Spleen (tissue), 11 donors: Measurements from ENCODE around the gene ACTN3. TPM values are rescaled to one million over a fixed set of nuclear protein-coding genes. Genes with fewer than 3 reads are reported as not detected.

Experiments used
- DNase-seq: peaks from one replicate; pipeline ENCODE4 v3.0.0-alpha.2; 2020
- H3K27ac ChIP-seq, 8 donors: fragments of 200-600 bp; sonication (generic) in 7 of 8; 1 replicate in 4 of 8; 2 replicates in 4 of 8; pipeline versions ENCODE4 v1.5.0 to v1.8.0; 2016 to 2021; ENCODE audit warnings: inconsistent platforms in 4 of 8, mild to moderate bottlenecking in 4 of 8, moderate library complexity in 1 of 8
- H3K27me3 ChIP-seq, 7 donors: fragments of 200-600 bp; sonication (generic) in 6 of 7; replicated peaks in 1 of 7; 1 replicate in 4 of 7; 2 replicates in 3 of 7; pipeline versions ENCODE4 v1.5.0 to v1.8.0; 2016 to 2021; ENCODE audit warnings: inconsistent platforms in 3 of 7, mild to moderate bottlenecking in 1 of 7
- H3K36me3 ChIP-seq, 6 donors: fragments of 200-600 bp; sonication (generic) in 5 of 6; 1 replicate in 4 of 6; 2 replicates in 2 of 6; pipeline versions ENCODE4 v1.5.0 to v1.8.0; 2016 to 2021; ENCODE audit warnings: inconsistent platforms in 2 of 6
- H3K4me1 ChIP-seq, 6 donors: fragments of 200-600 bp; sonication (generic) in 5 of 6; 1 replicate in 3 of 6; 2 replicates in 3 of 6; pipeline versions ENCODE4 v1.5.0 to v1.8.0; 2016 to 2021; ENCODE audit warnings: inconsistent platforms in 3 of 6
- H3K4me3 ChIP-seq, 8 donors: fragments of 200-600 bp; sonication (generic) in 7 of 8; 1 replicate in 4 of 8; 2 replicates in 4 of 8; pipeline versions ENCODE4 v1.5.0 to v1.8.0; 2016 to 2021; ENCODE audit warnings: inconsistent platforms in 4 of 8, mild to moderate bottlenecking in 4 of 8, moderate library complexity in 2 of 8
- H3K9me3 ChIP-seq, 8 donors: fragments of 200-600 bp; sonication (generic) in 7 of 8; 1 replicate in 4 of 8; 2 replicates in 4 of 8; pipeline versions ENCODE4 v1.5.0 to v1.8.0; 2016 to 2021; ENCODE audit warnings: inconsistent platforms in 4 of 8
- CTCF ChIP-seq, 11 experiments: fragments of 200-600 bp in 7 of 11; fragments of 450-650 bp in 4 of 11; sonication (generic) in 4 of 11; IDR thresholded peaks in 8 of 11; conservative IDR thresholded peaks in 3 of 11; 1 replicate in 7 of 11; 2 replicates in 4 of 11; pipeline versions ENCODE4 v1.4.0 to v1.8.0; 2016 to 2021; ENCODE audit warnings: antibody characterized with exemption in 11 of 11, inconsistent platforms in 4 of 11, mild to moderate bottlenecking in 1 of 11
- POLR2A ChIP-seq, 3 donors: fragments of 450-650 bp; IDR thresholded peaks; one replicate each; pipeline ENCODE4 v1.5.1; 2017; ENCODE audit warnings: antibody characterized with exemption in 3 of 3, mild to moderate bottlenecking in 1 of 3
- POLR2AphosphoS5 ChIP-seq, 3 donors: sonication (generic); formaldehyde crosslinking; IDR thresholded peaks; one replicate each; pipeline ENCODE4 v1.5.1; 2017; ENCODE audit warnings: antibody characterized with exemption in 3 of 3
- WGBS, 5 donors: extraction: QIAGEN DNeasy Blood & Tissue Kit in 3 of 5; methylation state at CpG; one replicate each; pipeline versions ENCODE4 v1.1.5 to v1.1.7; 2013 to 2018; 5-methylcytosine and 5-hydroxymethylcytosine counted together
- intact Hi-C: fragments of 100-400 bp; cut with DNase I; formaldehyde crosslinking; loops from one replicate; pipeline ENCODE4 v1.15.0; 2023; ENCODE audit warnings: low total_unique reads
- polyA plus RNA-seq, 3 donors: library from polyadenylated mRNA; stranded (reverse); fragments of 200-250 nt; gene quantifications; one replicate each; pipeline ENCODE4 v1.2.1, GENCODE V29; 2013
- total RNA-seq, 7 donors: library from RNA; depleted of rRNA in 3 of 7; stranded (reverse); fragments of >200 nt in 3 of 7; fragmentation: NEBNext Ultra II Directional in 4 of 7; extraction: Animal tissue kit (Norgen Biotek cat#: 25700) in 4 of 7; gene quantifications; one replicate each; pipeline versions ENCODE4 v1.1.0 to v1.2.1, GENCODE V29; 2016 to 2021
- donor health status: healthy with polysubstance abuse.
- donor health status: DM: no; HTN: no; CAD: no; lungs with moderate emphysema.
- donor health status: DM: no; HTN: no; CAD: no.
- donor health status: Bipolar disorder and iron deficiency.
- donor health status: healthy.
- donor health status: DM: no; HTN: no; CAD: no.
- donor health status: DM: yes; HTN: yes; CAD: no.

ACTN3 gene
- total and polyA plus RNA-seq, 10 donors: 0.05 to 0.34 (median 0.21) TPM; not detected in 3

DNA sequence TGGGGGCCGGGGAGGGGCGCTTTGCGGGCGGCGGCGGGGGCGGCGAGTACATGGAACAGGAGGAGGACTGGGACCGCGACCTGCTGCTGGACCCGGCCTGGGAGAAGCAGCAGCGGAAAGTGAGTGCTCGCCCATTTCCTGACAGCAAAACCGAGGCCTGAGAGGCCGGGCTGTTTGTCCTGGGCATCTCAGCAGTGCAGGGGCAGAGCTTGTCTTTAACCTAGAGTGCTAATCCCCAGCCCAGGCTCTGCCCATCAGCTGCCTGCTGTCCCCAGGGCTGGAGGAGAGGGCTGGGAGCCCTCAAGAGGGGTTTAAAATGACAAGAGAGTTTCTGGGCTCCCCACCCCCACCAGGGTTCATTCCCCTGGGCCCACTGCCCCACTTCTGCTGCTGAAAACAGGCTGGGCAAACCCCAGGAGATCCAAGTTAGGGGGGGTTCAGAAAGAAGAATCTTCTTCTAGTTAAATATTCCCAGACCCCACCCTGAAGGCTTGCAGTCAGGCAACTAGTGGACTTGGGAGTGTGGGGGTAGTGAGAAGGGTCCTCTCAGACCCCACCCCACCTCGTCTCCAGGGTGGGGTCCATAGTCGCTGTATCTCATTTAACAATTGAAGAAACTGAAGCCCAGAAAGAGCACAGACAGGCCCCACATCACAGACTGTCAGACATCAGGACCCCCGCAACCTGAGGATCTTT, 411 bp downstream of the ACTN3 start:
- peaks cover 0 to 14% (median 7%) of the 10 kb centered on the region in 6 donors for H3K36me3 ChIP-seq
- intact Hi-C loops: no loop called here
- no peak for DNase-seq
- peak overlapping the region in 4 of 8 donors; percentile 87 to 92 (median 90) for H3K27ac ChIP-seq
- peaks cover 25 to 53% (median 44%) of the 10 kb centered on the region in 6 donors for H3K4me1 ChIP-seq
- peak overlapping the region in 6 of 8 donors; percentile 75 to 95 (median 85) for H3K4me3 ChIP-seq
- H3K27me3 ChIP-seq: peaks cover 0 to 8% (median 0%) of the 10 kb centered on the region in 7 donors
- TF ChIP-seq POLR2AphosphoS5 (IDR thresholded peaks at IDR 0.05) (no peak), CTCF (IDR thresholded peaks at IDR 0.05 in 8 of 11, conservative IDR thresholded peaks at IDR 0.05 in 3 of 11) (no peak), POLR2A (IDR thresholded peaks at IDR 0.05) (no peak)
- H3K9me3 ChIP-seq: no peaks in the 10 kb centered on the region
- 37 to 47% (median 43%) methylated on average over 18 of the region's 18 CpGs for WGBS, 5 donors

DNA sequence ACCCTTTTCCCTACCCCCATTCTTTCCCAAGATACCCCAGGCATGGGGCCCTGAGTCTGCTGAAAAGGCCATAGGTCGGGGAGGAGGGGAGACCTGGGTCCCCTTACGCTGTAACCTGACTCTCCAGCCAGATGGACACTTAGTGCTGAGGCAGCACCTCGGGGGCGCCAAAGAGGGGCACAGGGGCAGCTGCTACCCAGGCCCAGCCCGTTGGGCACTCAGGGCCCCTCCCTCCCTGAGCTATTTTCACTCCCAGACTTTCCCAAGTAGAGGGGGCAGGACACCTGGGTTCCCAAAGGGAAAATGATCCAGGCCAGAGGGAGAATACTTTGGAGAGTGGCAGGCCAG, 933 bp downstream of the ACTN3 start:
- intact Hi-C loops: no loop called here
- H3K4me1 ChIP-seq: peaks cover 25 to 48% (median 40%) of the 10 kb centered on the region in 6 donors
- TF ChIP-seq POLR2A (IDR thresholded peaks at IDR 0.05) (no peak), POLR2AphosphoS5 (IDR thresholded peaks at IDR 0.05) (no peak), CTCF (IDR thresholded peaks at IDR 0.05 in 8 of 11, conservative IDR thresholded peaks at IDR 0.05 in 3 of 11) (no peak)
- no peak for DNase-seq
- no peak overlapping the region for H3K27ac ChIP-seq
- H3K27me3 ChIP-seq: peaks cover 0 to 8% (median 0%) of the 10 kb centered on the region in 7 donors
- 53 to 69% (median 61%) methylated on average over 5 of the region's 5 CpGs for WGBS, 5 donors
- H3K4me3 ChIP-seq: no peak overlapping the region
- H3K36me3 ChIP-seq: peaks cover 0 to 9% (median 3%) of the 10 kb centered on the region in 6 donors
- no peaks in the 10 kb centered on the region for H3K9me3 ChIP-seq

- DNase-seq: no peak
- peaks cover 0 to 8% (median 0%) of the 10 kb centered on the region in 7 donors for H3K27me3 ChIP-seq
Observed at GRCh38 chr11:66548041-66548440, 1.3 kb downstream of the ACTN3 start.

DNA sequence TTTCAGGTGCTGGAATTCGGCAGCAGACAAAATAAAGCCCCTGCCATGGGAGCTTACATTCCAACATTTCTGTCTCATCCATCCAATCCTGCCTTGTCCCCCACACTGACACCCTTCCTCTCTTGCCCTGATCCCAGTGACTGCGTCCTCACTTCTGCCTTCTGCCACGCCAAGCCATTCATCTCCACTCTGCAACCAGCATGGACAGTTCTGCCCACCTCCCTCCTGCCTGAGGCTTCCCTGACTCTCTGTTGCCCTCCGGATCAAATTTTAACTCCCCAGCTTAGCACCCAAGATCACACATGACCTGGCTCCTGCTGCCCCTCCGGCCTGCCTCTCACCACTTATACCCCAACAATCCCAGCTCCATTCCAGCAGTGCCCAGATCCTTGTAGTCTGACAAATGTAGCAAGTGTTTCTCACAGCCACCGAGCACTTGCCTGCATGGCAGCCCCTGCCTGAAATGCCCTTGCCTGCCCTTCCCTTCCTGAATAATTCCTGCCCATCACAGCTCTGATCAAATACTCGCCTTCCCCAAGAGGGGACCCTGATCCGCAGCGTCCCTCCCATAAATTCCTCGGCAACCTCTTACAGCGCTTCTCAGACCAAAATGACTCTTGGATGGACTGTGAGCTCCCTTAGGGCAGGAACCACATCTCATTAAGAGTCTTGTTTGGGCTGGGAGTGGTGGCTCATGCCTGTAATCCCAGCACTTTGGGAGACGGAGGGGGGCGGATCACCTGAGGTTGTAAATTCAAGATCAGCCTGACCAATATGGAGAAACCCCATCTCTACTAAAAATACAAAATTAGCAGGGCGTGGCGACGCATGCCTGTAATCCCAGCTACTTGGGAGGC, 2.3 kb downstream of the ACTN3 start:
- Histone ChIP-seq H3K27me3 (peaks cover 0 to 8% (median 0%) of the 10 kb centered on the region in 7 donors), H3K4me1 (peaks cover 19 to 34% (median 27%) of the 10 kb centered on the region in 6 donors), H3K36me3 (no peaks in the 10 kb centered on the region), H3K4me3 (no peak overlapping the region), H3K27ac (no peak overlapping the region), H3K9me3 (no peaks in the 10 kb centered on the region)
- WGBS, 5 donors: 62 to 72% (median 68%) methylated on average over 16 of the region's 16 CpGs
- no peak for DNase-seq
- intact Hi-C loops: no loop called here
- TF ChIP-seq POLR2AphosphoS5 (IDR thresholded peaks at IDR 0.05): no peak
- no peak for TF ChIP-seq POLR2A (IDR thresholded peaks at IDR 0.05)
- TF ChIP-seq CTCF (IDR thresholded peaks at IDR 0.05 in 8 of 11, conservative IDR thresholded peaks at IDR 0.05 in 3 of 11): no peak

More at GRCh38 chr11:66548041-66548440, 1.3 kb downstream of the ACTN3 start:
- Histone ChIP-seq H3K4me3 (no peak overlapping the region), H3K9me3 (no peaks in the 10 kb centered on the region), H3K36me3 (peaks cover 0 to 5% (median under 1%) of the 10 kb centered on the region in 6 donors), H3K4me1 (peaks cover 25 to 44% (median 36%) of the 10 kb centered on the region in 6 donors), H3K27ac (no peak overlapping the region)
- intact Hi-C loops: no loop called here
- TF ChIP-seq POLR2A (IDR thresholded peaks at IDR 0.05): no peak
- 68 to 82% (median 69%) methylated on average over 10 to 11 of the region's 11 CpGs for WGBS, 5 donors
